Right renal pelvis (tissue), 4 donors: ENCODE results near the gene ALK. TPM values are rescaled to one million over a fixed set of nuclear protein-coding genes. Genes with fewer than 3 reads are reported as not detected.
"Not testable (repeated sequence)": the region's sequence is repeated elsewhere in the genome, so short reads cannot be mapped to it uniquely, and the experiment has no call there.

Experiments used
- DNase-seq, 4 donors: peaks; one replicate each; pipeline ENCODE4 v3.0.0-alpha.2; 2013; ENCODE audit warnings: low read depth in 4 of 4, low spot score in 3 of 4, missing footprints in 1 of 4
- polyA plus RNA-seq, 4 donors: library from polyadenylated mRNA; unstranded; fragments of 120-200 nt; gene quantifications; one replicate each; pipeline ENCODE4 v1.2.1, GENCODE V29; 2013; ENCODE audit not compliant: insufficient read length in 4 of 4

The ALK gene
- polyA plus RNA-seq, 4 donors, result 0.11 to 0.50 (median 0.29) TPM

DNA sequence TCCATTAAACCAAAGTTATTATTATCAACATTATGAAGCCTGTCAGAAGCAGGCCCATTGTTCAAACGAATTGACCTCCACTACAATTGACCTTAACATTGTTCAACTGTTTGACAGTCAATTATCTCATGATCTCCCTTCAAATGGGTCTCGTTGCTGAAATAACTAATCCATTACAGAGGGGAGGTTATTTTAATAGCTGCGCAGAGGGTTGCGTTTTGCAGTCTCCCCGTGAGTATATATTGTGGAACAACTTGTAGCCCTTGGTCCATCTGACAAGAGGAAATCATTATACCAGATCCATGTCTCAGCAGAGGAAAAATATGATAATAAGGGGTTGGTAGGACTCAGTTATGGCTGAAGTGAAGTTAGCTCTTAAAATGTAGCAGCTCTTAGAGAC is 159.1 kb downstream of the ALK start:
- no peak for DNase-seq

GRCh38 chr2:29761278-29761677 is 160.1 kb downstream of the ALK start:
- no peak for DNase-seq

- no peak for DNase-seq
These were observed 161.4 kb downstream of the ALK start for GRCh38 chr2:29760008-29760407.

DNA sequence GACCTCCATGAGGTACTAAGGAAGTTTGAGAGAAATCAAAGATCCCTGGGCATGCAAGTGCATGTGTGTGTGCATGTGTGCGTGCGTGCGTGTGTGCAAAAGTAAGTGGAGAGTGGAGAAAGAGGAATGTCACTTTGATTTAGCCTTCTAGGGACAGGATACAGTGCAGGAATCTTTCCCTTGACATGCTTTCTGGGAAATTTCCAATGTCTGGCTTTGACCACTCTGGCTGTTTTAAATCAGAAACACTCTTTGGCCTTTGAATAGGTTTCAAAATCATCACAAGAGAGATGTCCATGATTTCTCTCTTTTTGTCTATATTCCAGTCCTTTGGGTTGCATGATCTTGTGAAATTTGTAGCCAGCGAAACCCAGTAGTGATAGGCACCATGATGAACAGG is 162.0 kb downstream of the ALK start:
- no peak for DNase-seq

- no peak for DNase-seq
These were observed 165.6 kb downstream of the ALK start for GRCh38 chr2:29755829-29756228.

DNA sequence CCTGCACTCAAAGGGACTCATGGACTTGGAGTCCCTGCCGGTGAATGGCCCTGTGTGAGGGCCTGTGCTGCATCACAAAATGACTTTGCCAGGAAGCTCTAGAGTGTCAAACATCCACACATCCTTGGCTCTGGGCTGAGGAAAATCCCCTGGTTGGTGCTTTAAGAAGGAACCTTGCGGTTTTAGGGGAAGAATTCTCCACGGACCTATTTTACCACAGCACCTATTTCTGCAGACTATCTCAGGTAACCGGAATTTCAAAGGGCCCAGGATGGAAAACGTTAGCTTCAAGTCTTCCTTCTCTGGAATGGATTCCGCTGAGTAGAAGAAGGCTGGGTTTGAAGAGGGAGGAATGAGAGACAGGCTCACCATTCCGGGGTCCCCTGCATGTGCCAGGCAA is 166.2 kb downstream of the ALK start:
- no peak for DNase-seq

DNA sequence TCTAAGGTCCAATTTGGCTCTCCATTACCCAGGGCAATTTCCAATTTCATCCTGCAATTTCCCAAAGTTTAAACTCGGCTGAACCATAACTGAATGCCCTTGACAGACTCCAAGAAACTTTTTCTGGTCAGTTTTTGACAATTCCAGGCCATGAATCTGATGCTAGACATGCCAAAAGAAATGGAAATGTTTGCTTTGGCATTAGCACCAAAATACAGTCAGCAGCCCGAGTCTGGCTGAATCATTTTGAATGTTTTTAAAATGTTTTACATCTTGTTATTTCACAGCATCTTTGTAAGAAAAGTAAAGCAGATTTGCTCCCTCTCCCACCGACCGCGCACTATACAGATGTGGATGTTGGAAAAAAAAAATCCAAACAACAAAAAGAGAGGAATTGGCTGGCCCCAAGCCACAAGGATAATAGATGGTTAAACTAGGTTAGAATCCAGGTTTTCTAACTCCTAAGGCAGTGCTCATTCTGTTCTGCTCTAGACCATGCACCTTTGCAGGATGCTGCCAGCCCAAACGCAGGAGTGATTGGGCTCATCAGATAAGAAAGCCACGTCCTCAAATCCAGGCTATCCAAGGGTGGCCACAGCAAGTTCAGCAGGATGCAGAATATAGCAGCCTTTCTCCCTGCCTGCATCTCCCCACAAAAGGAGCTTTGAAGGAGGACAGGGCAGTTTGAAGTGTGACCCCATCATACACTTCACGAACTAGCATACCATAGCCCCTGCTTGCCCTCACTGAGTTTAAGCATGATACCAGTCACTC is 167.5 kb downstream of the ALK start:
- DNase-seq, result no peak

GRCh38 chr2:29751390-29751789 is 170.0 kb downstream of the ALK start:
- DNase-seq, result no peak

- DNase-seq, result not testable (repeated sequence)
These were observed 170.9 kb downstream of the ALK start for GRCh38 chr2:29750463-29750862.

GRCh38 chr2:29749843-29750242 is 171.5 kb downstream of the ALK start:
- no peak for DNase-seq

DNA sequence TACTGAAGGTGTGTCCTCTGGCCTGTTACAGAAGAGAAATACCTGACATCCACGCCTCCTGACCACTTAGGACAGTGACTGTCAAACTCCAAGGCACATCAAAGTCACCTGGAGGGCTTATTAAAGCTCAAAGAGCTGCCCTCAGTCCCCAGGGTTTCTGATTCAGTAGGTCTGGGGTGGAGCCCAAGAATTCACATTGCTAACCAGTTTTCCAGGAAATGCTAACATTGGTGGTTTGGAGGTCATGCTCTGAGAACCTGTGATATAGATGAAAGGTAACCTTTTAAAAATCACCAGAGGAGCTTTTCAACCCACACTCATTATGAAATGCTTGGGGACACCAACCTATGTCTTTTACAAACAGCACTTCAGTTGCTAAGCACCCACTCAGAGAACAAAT is 172.3 kb downstream of the ALK start:
- no peak for DNase-seq

DNA sequence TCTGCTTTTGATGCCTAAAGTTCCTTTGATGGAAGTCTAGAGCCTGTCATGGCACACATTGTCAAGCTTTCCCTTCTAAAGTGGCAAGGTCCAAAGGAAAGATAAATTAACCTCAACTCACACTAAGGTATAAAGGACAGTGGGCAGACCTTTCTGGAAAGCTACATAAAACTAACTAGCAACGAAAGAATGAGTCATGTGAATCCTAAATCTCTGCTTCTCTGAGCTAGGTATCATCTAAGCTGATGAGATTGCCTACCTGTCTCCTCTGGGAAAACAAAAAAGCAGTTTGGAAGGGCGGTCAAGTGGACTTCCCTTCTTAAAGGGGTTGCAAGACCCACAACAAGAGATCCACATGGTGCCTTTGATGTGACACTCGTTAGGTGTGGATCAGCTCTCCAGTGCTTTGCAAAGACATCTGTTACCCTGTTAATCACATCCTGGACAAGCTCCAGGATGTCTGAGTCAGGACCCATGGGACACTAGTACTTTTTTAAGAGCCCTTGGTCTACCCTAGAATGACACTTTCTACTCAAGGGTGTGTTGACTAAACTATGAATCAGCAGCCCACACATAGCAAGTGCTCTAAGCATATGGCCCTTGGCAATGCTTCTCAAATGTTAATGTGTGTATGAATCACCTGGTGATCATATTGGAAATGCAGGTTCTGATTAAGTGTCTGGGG is 173.5 kb downstream of the ALK start:
- no peak for DNase-seq

GRCh38 chr2:29744976-29745375 is 176.4 kb downstream of the ALK start:
- no peak for DNase-seq

DNA sequence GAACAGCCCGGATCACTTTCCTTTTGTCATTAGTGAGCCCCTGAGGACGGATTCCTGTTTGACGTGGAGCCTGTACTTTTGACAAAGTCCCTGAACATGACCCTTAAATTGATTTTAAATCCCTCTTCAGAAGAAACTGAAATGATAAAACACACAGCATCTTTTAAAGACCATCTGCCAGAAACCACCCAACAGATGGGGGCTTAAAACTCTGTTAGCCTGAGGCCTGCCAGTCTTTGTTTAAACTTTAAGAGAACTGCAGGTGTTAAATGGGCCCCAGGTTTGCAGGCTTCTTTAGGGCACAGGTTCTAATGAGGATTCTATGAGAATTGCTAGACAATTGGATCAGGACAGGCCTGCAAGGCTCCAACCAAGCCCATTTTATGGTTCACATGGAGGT is 177.9 kb downstream of the ALK start:
- DNase-seq, result no peak

- DNase-seq, result no peak
These were observed 178.7 kb downstream of the ALK start for GRCh38 chr2:29742656-29743055.

- DNase-seq, result no peak
These were observed 180.3 kb downstream of the ALK start for GRCh38 chr2:29741132-29741531.

DNA sequence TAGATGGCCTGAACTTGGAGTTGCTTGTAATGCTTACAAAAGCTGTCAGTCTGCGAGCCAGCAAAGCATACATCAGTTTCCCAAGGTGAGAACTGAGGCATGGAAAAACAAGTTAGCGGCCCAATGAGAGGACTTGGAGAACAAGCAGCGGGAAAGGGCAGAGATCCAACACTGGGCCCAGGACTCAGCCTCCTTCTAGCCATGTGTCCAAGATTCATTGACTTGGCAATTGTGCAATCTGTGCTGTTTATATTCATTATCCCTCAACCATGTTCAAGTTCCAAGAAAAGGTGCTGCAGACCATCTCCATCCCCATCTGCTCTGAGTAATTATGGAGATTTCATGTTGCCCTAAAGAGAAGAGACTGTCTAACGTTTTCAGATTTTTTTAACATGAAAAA is 187.4 kb downstream of the ALK start:
- DNase-seq, result no peak

DNA sequence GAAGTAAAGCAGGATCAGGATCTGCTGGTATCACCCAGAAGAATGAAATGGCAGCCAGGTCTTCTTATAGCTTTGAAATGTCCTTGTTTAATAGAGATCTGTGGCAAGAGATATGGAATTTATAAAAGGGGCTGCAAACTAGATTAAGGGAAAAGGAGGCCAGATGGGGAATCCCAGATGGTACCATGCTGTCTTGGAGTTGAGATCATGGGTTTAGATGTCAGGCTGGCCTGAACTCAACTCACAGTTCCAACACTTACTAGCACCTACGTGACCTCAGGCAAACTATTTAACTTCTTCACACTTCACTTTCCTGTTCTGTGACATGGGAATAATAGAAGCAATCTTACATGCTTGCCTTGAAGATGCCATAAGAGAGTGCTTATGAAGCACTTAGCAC is 188.2 kb downstream of the ALK start:
- no peak for DNase-seq

DNA sequence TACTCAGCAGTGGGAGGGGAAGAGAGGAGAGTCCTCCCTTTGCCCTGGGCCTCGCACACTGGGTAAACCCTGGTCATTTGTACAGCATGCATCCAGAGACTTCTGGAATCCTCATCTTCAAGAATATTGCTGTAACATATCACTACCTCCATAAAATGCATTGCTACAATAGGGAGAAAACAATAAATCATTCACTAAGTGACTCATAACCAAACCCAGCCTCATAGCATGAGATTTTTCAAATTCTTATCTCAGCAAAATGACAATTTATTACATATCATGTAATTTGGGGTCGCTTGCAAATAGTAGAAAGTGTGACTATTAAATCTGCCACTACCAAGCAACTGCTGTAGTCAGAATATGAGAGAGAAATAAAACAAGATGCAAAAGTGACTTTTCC is 189.4 kb downstream of the ALK start:
- no peak for DNase-seq

- DNase-seq, result no peak
These were observed 191.5 kb downstream of the ALK start for GRCh38 chr2:29729932-29730331.

GRCh38 chr2:29729401-29729800 is 192.0 kb downstream of the ALK start:
- no peak for DNase-seq

- no peak for DNase-seq
These were observed 194.4 kb downstream of the ALK start for GRCh38 chr2:29726976-29727375.
